GM18951 (cell line): ENCODE measurements around the gene ZNF525.
A peak's percentile ranks its signal among the peaks of the same experiment; 100 is the strongest.

Experiments used
- POLR2A ChIP-seq: IDR thresholded peaks from 4 replicates; pipeline ENCODE4 v1.6.1; 2011; ENCODE audit warnings: mild to moderate bottlenecking; ENCODE audit not compliant: insufficient read length, insufficient read depth; ENCODE audit errors: extremely low read depth
- in situ Hi-C: fragments of 300-500 bp; cut with MboI; formaldehyde crosslinking; loops from one replicate; pipeline ENCODE4 v1.12.0; 2022; ENCODE audit warnings: low sequenced_read_pairs, mixed read lengths, inconsistent platforms; ENCODE audit not compliant: unreplicated experiment

ZNF525 gene

DNA sequence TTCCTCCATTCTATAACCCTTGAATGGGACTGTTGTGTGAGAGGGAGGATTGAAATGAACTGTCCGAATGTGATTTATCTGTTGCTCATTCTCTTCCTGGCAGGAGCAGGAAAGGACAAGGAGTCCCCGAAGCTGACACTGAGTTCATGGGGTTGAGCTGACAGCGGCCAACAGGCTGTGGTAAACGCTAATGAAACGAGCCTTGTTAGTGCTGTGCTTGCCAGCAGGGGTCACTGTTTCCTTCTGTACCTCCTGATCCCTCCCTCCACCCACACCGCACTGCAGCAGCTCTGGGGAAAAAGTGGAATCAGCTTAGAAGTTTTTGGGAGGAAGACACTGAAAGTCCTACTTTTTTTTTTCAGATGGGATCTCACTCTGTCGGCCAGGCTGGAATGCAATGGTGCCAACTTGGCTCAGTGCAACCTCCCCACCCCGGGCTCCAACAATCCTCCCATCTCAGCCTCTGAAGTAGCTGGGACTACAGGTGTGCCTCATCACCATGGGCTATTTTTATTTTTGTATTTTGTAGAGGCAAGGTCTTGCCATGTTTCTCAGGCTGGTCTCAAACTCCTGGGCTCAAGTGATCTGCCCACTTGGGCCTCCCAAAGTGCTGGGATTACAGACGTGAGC, 59.6 kb downstream of the ZNF525 start:
- in situ Hi-C loops = no loop called here
- TF ChIP-seq POLR2A = no peak

DNA sequence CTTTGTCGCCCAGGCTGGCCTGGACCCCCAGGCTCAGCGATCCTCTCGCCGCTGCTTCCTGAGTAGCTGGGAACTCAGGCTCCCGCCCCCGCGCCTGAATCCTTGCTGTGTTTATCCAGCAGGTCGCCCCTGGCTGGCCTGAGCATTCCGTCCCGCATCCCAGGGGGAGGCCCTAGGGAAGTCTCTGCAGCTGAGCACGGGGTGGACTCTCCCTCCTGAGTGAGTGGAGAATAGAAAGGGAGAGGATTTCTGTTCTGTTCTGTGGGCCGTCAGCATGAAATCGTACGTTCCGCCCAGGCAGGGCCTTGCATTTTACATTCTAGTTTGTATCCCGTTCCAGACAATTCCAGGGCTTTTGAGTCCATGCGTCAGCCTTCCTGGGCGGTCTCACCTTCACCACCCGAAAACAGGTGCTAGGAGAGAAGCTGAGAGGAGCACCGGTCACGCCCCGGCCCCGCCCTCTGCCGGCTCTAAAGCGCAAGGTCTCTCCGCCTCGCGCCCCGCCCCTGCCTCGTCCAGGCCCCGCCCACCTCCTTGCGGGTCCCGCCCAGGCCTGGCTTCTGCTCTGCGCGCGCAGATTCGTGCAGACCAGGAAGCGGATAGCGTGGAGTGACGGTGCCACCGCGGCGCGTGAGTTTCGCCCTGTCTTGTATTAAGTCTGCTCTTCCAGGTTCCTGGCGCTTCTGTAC, 66.0 kb downstream of the ZNF525 start, which contains the start of gene ZNF761:
ZNF761 (plus strand) TSS at position 586 of the 689 bp plus-strand sequence. CDS start 15,285 bp downstream, outside the sequence.
- in situ Hi-C loops = no loop called here
- TF ChIP-seq POLR2A = peak; percentile 88

DNA sequence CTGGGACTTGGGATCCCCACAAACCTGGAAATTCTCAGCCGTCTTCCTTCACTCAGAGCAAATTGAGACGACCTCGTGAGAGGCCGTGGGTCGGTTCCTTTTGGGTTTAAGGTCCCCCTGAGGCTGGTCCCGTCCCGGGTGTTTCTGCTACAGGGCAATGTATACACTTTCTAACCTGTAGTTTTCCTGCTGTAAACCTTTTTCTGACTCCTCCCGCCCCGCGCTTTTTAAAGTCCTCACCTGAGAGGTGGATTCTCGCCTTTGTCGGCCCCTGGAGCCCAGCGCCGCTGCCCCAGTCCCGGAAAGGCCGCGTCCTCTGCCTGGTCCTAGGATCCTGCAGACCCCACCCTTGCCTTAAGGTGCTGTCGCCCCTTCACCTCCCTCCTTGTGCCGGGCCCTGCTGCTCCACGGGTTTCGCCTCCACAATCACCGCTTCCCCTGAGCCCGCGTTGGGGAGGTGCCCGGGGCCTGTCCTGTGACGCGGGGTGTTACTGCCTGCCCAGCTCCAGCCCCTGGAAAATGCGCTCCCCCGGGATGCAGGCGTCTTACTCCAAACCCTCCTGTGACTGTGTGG, 66.7 kb downstream of the ZNF525 start:
- in situ Hi-C loops = no loop called here
- TF ChIP-seq POLR2A = no peak
